Measurements from ENCODE around the gene ARID4B.

DNA sequence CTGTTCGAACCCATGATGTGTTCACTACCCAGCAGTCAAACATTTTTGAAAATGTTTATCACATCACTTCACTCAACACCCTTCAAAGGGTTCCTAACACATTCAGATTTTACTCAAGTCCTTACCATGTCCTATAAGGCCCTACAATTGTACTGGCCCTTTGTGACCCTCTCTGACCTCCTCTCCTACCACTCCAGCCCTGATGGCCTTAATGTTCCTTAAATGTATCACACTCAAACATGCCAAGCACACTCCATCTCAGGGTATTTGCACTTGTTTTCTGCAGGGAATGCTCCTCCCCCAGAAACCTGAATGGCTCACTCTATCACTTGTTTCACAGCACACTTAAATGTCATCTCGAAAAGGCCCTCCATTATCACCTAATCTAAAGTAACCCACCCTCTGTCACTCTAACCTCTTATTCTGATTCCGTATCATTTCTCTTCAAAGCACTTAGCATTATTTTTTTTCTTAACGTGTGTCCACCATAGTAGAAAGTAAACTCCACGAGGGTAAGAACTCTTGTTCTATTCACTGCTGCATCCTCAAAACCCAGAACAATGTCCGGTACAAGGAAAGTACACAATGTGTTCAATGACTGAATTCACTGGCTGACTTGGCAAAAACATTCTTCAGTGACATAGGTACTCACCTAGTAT lies 7.3 kb downstream of the ARID4B start:
- TF ChIP-seq, protein P1, sequence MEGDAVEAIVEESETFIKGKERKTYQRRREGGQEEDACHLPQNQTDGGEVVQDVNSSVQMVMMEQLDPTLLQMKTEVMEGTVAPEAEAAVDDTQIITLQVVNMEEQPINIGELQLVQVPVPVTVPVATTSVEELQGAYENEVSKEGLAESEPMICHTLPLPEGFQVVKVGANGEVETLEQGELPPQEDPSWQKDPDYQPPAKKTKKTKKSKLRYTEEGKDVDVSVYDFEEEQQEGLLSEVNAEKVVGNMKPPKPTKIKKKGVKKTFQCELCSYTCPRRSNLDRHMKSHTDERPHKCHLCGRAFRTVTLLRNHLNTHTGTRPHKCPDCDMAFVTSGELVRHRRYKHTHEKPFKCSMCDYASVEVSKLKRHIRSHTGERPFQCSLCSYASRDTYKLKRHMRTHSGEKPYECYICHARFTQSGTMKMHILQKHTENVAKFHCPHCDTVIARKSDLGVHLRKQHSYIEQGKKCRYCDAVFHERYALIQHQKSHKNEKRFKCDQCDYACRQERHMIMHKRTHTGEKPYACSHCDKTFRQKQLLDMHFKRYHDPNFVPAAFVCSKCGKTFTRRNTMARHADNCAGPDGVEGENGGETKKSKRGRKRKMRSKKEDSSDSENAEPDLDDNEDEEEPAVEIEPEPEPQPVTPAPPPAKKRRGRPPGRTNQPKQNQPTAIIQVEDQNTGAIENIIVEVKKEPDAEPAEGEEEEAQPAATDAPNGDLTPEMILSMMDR (optimal IDR thresholded peaks at IDR 0.05 in 1 of 3, IDR thresholded peaks at IDR 0.05 in 1 of 3, conservative IDR thresholded peaks at IDR 0.05 in 1 of 3; ENCODE audit: extremely low read depth in 1 of 3, insufficient read depth in 2 of 3, low read length in 3 of 3): no peak
- TF ChIP-seq EZH2 (IDR thresholded peaks at IDR 0.05; ENCODE audit: low read length): no peak

Measured in keratinocyte (primary cell).